ENCODE results near the gene ZNF664.

DNA sequence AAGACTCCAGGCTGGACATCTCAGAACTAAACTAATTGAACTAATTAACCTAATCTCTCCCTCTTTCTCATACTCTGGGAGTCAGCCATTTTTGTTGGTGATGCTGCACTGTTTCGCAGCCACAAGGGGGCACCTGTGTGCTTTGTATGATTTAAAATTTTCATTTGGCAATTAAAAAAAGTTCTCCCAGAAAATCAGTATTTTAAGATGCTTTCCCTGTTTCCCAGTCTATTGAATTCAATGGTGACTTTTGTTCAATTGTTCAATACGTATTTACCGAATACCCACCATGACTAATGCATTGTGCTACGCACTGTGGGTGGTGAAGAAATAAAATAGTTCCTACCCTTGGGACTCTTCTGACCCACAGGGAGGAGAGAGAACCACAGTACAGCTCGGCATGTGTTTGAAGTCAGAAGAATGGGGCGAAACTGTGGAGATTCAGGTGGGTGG, 63.7 kb downstream of the ZNF664 start:
- TF ChIP-seq EZH2 (IDR thresholded peaks at IDR 0.05; ENCODE audit: borderline replicate concordance, insufficient read depth, low read length, poor library complexity, severe bottlenecking) (no peak), CTCF (IDR thresholded peaks at IDR 0.05; ENCODE audit: poor library complexity, severe bottlenecking) (peak; percentile 95), TAF1 (IDR thresholded peaks at IDR 0.05; ENCODE audit: low read depth) (no peak), EP300 (conservative IDR thresholded peaks at IDR 0.05; ENCODE audit: poor library complexity, severe bottlenecking) (no peak), RAD21 (conservative IDR thresholded peaks at IDR 0.05) (peak; percentile 96)
